ENCODE measurements around the gene SLC24A1. TPM values are rescaled to one million over a fixed set of nuclear protein-coding genes. Genes with fewer than 3 reads are reported as not detected.

Gene SLC24A1
- total RNA-seq, 1 experiment from 2014 or later, result 4.9 TPM

GRCh38 chr15:65599677-65600076, 22.1 kb upstream of the SLC24A1 start:
- intact Hi-C loops (cut with micrococcal nuclease; ENCODE audit: unreplicated experiment), result no loop called here
- CTCF ChIA-PET, result no interaction called here

GRCh38 chr15:65603134-65603533, 18.6 kb upstream of the SLC24A1 start:
- TF ChIP-seq, protein P1, sequence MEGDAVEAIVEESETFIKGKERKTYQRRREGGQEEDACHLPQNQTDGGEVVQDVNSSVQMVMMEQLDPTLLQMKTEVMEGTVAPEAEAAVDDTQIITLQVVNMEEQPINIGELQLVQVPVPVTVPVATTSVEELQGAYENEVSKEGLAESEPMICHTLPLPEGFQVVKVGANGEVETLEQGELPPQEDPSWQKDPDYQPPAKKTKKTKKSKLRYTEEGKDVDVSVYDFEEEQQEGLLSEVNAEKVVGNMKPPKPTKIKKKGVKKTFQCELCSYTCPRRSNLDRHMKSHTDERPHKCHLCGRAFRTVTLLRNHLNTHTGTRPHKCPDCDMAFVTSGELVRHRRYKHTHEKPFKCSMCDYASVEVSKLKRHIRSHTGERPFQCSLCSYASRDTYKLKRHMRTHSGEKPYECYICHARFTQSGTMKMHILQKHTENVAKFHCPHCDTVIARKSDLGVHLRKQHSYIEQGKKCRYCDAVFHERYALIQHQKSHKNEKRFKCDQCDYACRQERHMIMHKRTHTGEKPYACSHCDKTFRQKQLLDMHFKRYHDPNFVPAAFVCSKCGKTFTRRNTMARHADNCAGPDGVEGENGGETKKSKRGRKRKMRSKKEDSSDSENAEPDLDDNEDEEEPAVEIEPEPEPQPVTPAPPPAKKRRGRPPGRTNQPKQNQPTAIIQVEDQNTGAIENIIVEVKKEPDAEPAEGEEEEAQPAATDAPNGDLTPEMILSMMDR (conservative IDR thresholded peaks at IDR 0.05; ENCODE audit: low read depth, low read length), result no peak
- no peak for TF ChIP-seq EZH2 (IDR thresholded peaks at IDR 0.05; ENCODE audit: borderline replicate concordance, low read depth, low read length, poor library complexity, severe bottlenecking)
- H3K4me3 ChIP-seq (ENCODE audit: low read depth, low read length, poor library complexity, severe bottlenecking), result no peak overlapping the region
- ChIA-PET CTCF (no interaction called here), POLR2A (ENCODE audit: low non-redundant PET) (no interaction called here)
- intact Hi-C loops (cut with micrococcal nuclease; ENCODE audit: unreplicated experiment), result no loop called here
- H3K27ac ChIP-seq (ENCODE audit: low read depth, low read length, poor library complexity, severe bottlenecking), result no peak overlapping the region
- H3K36me3 ChIP-seq (ENCODE audit: insufficient read depth, low read length, poor library complexity, severe bottlenecking), result peaks cover 43% of the 10 kb centered on the region
- DNase-seq (ENCODE audit: low spot score), result no peak
- no TSS peak for BruUV-seq (replicated peaks)
- H3K4me1 ChIP-seq (ENCODE audit: insufficient read depth, low read length, poor library complexity, severe bottlenecking), result no peaks in the 10 kb centered on the region
- no peaks in the 10 kb centered on the region for H3K9me3 ChIP-seq (ENCODE audit: low read depth, low read length, poor library complexity, severe bottlenecking)
- no peaks in the 10 kb centered on the region for H3K27me3 ChIP-seq (replicated peaks; ENCODE audit: insufficient read depth, low read depth, low read length, poor library complexity)

More at GRCh38 chr15:65599677-65600076, 22.1 kb upstream of the SLC24A1 start:
- H3K4me3 ChIP-seq (ENCODE audit: low read depth, low read length, poor library complexity, severe bottlenecking), result no peak overlapping the region
- no peak for DNase-seq (ENCODE audit: low spot score)
- no TSS peak for BruUV-seq (replicated peaks)
- H3K9me3 ChIP-seq (ENCODE audit: low read depth, low read length, poor library complexity, severe bottlenecking), result no peaks in the 10 kb centered on the region
- H3K27ac ChIP-seq (ENCODE audit: low read depth, low read length, poor library complexity, severe bottlenecking), result no peak overlapping the region
- POLR2A ChIA-PET (ENCODE audit: low non-redundant PET), result interaction anchor here (0.6 kb wide), 1 partner anchor 60 kb away, joined by 3 read pairs; no protein-coding TSS in a partner anchor
- no peaks in the 10 kb centered on the region for H3K27me3 ChIP-seq (replicated peaks; ENCODE audit: insufficient read depth, low read depth, low read length, poor library complexity)
- TF ChIP-seq, protein P1 (conservative IDR thresholded peaks at IDR 0.05; ENCODE audit: low read depth, low read length), result no peak
- TF ChIP-seq EZH2 (IDR thresholded peaks at IDR 0.05; ENCODE audit: borderline replicate concordance, low read depth, low read length, poor library complexity, severe bottlenecking), result no peak
- peaks cover 64% of the 10 kb centered on the region for H3K36me3 ChIP-seq (ENCODE audit: insufficient read depth, low read length, poor library complexity, severe bottlenecking)
- no peaks in the 10 kb centered on the region for H3K4me1 ChIP-seq (ENCODE audit: insufficient read depth, low read length, poor library complexity, severe bottlenecking)

GRCh38 chr15:65603559-65603958, 18.2 kb upstream of the SLC24A1 start:
- DNase-seq (ENCODE audit: low spot score), result no peak
- TF ChIP-seq EZH2 (IDR thresholded peaks at IDR 0.05; ENCODE audit: borderline replicate concordance, low read depth, low read length, poor library complexity, severe bottlenecking), result no peak
- TF ChIP-seq, protein P1 (conservative IDR thresholded peaks at IDR 0.05; ENCODE audit: low read depth, low read length), result no peak
- ChIA-PET POLR2A (ENCODE audit: low non-redundant PET) (no interaction called here), CTCF (no interaction called here)
- no peaks in the 10 kb centered on the region for H3K27me3 ChIP-seq (replicated peaks; ENCODE audit: insufficient read depth, low read depth, low read length, poor library complexity)
- H3K4me3 ChIP-seq (ENCODE audit: low read depth, low read length, poor library complexity, severe bottlenecking), result no peak overlapping the region
- no TSS peak for BruUV-seq (replicated peaks)
- no peak overlapping the region for H3K27ac ChIP-seq (ENCODE audit: low read depth, low read length, poor library complexity, severe bottlenecking)
- no peaks in the 10 kb centered on the region for H3K9me3 ChIP-seq (ENCODE audit: low read depth, low read length, poor library complexity, severe bottlenecking)
- peaks cover 39% of the 10 kb centered on the region for H3K36me3 ChIP-seq (ENCODE audit: insufficient read depth, low read length, poor library complexity, severe bottlenecking)
- intact Hi-C loops (cut with micrococcal nuclease; ENCODE audit: unreplicated experiment), result no loop called here
- no peaks in the 10 kb centered on the region for H3K4me1 ChIP-seq (ENCODE audit: insufficient read depth, low read length, poor library complexity, severe bottlenecking)

Measured in A673 (cell line).